H1 (cell line): ENCODE results near the gene ADGRV1. TPM values are rescaled to one million over a fixed set of nuclear protein-coding genes. Genes with fewer than 3 reads are reported as not detected.

ENCODE experiments used
- CTCF ChIA-PET: fragments of 300-600 bp; sonication (Branson Sonifier 250); formaldehyde crosslinking; loops from one replicate; lab custom pipeline; 2021; ENCODE audit not compliant: partially characterized antibody; lab: Charles Lee
- POLR2A ChIA-PET: fragments of 300-600 bp; sonication (Branson Sonifier 250); formaldehyde crosslinking; loops from one replicate; lab custom pipeline; 2021; ENCODE audit warnings: inconsistent platforms; ENCODE audit not compliant: partially characterized antibody; lab: Charles Lee
- DNase-seq, 2 experiments: peaks; one replicate each; pipeline versions ENCODE4 v3.0.0 to v3.0.0-alpha.2; 2010 to 2022; ENCODE audit warnings: low spot score in 2 of 2, low read depth in 1 of 2, mixed read lengths in 1 of 2
- FAIRE-seq: peaks from 2 replicates; lab custom pipeline; 2011; peaks lifted over from hg19 to GRCh38; lab: Jason Lieb, UNC
- H2AFZ ChIP-seq: 2 replicates; pipeline ENCODE4 v1.8.1; 2012; ENCODE audit warnings: low read length, inconsistent platforms
- H2AK5ac ChIP-seq: 2 replicates; pipeline ENCODE4 v1.6.1; 2013; ENCODE audit warnings: low read depth, low read length
- H2BK120ac ChIP-seq: replicated peaks from 2 replicates; pipeline ENCODE3; 2013; ENCODE audit warnings: low read depth, low read length, inconsistent platforms
- H2BK12ac ChIP-seq: 2 replicates; pipeline ENCODE4 v1.6.1; 2013; ENCODE audit warnings: low read depth, low read length
- H2BK15ac ChIP-seq: 2 replicates; pipeline ENCODE4 v1.6.1; 2013; ENCODE audit warnings: low read length
- H2BK20ac ChIP-seq: 2 replicates; pipeline ENCODE4 v1.6.1; 2013; ENCODE audit warnings: low read length
- H2BK5ac ChIP-seq: 2 replicates; pipeline ENCODE4 v1.6.1; 2013; ENCODE audit warnings: low read depth, low read length
- H3K14ac ChIP-seq: 2 replicates; pipeline ENCODE4 v1.6.1; 2013; ENCODE audit warnings: inconsistent platforms; ENCODE audit not compliant: insufficient read length
- H3K18ac ChIP-seq: 2 replicates; pipeline ENCODE4 v1.6.1; 2013; ENCODE audit warnings: low read length; ENCODE audit errors: extremely low read depth
- H3K23ac ChIP-seq: 2 replicates; pipeline ENCODE4 v1.6.1; 2013; ENCODE audit warnings: inconsistent platforms; ENCODE audit not compliant: insufficient read length
- H3K23me2 ChIP-seq: 2 replicates; pipeline ENCODE4 v1.6.1; 2013; ENCODE audit warnings: low read depth, low read length
- H3K27ac ChIP-seq: 2 replicates; pipeline ENCODE4 v1.6.1; 2011; ENCODE audit warnings: low read depth, low read length, inconsistent platforms
- H3K27me3 ChIP-seq, 4 experiments: replicated peaks in 1 of 4; 1 replicate in 1 of 4; 2 replicates in 3 of 4; pipeline versions ENCODE4 v1.6.1 to v1.8.1; 2011 to 2013; ENCODE audit warnings: low read length in 3 of 4, mild to moderate bottlenecking in 3 of 4, inconsistent platforms in 2 of 4, mixed read lengths in 2 of 4, moderate library complexity in 1 of 4; ENCODE audit not compliant: control insufficient read depth in 3 of 4, insufficient read depth in 3 of 4; ENCODE audit errors: extremely low read depth in 1 of 4
- H3K36me3 ChIP-seq, 4 experiments: 2 replicates each; pipeline versions ENCODE4 v1.6.1 to v1.8.1; 2011 to 2013; ENCODE audit warnings: mild to moderate bottlenecking in 4 of 4, low read length in 3 of 4, moderate library complexity in 2 of 4, control low read depth in 1 of 4, inconsistent platforms in 1 of 4; ENCODE audit not compliant: insufficient read depth in 4 of 4, control insufficient read depth in 2 of 4
- H3K4ac ChIP-seq: replicated peaks from 2 replicates; pipeline ENCODE3; 2013; ENCODE audit warnings: low read length, low read depth, mixed read lengths, inconsistent platforms; ENCODE audit not compliant: insufficient read length
- H3K4me1 ChIP-seq, 4 experiments: replicated peaks in 1 of 4; 1 replicate in 1 of 4; 2 replicates in 3 of 4; pipeline versions ENCODE4 v1.6.1 to v1.8.1; 2011 to 2013; ENCODE audit warnings: low read length in 3 of 4, inconsistent platforms in 2 of 4, mixed read lengths in 1 of 4; ENCODE audit not compliant: insufficient read depth in 4 of 4, control insufficient read depth in 3 of 4
- H3K4me2 ChIP-seq, 2 experiments: 2 replicates each; pipeline versions ENCODE4 v1.6.1 to v1.8.1; 2011 to 2013; ENCODE audit warnings: low read depth in 2 of 2, low read length in 2 of 2, control low read depth in 1 of 2, inconsistent platforms in 1 of 2, mild to moderate bottlenecking in 1 of 2; ENCODE audit not compliant: insufficient read depth in 1 of 2
- H3K4me3 ChIP-seq, 4 experiments: fragments of 200-600, 300-600 bp in 1 of 4; sonication (generic), shearing (Covaris generic), sonication (Bioruptor Twin) in 1 of 4; 2 replicates each; pipeline versions ENCODE4 v1.5.1 to v1.8.1; 2011 to 2016; ENCODE audit warnings: low read length in 4 of 4, low read depth in 3 of 4, control low read depth in 2 of 4, inconsistent platforms in 2 of 4, mild to moderate bottlenecking in 2 of 4, mixed read lengths in 1 of 4, moderate library complexity in 1 of 4; ENCODE audit not compliant: insufficient read depth in 2 of 4; ENCODE audit errors: extremely low read depth in 1 of 4
- H3K56ac ChIP-seq: replicated peaks from 2 replicates; pipeline ENCODE3; 2013; ENCODE audit warnings: low read depth, mild to moderate bottlenecking, mixed read lengths, low read length, inconsistent platforms; ENCODE audit not compliant: insufficient read length
- H3K79me1 ChIP-seq: 2 replicates; pipeline ENCODE4 v1.6.1; 2013; ENCODE audit warnings: low read depth, low read length, control low read depth
- H3K79me2 ChIP-seq, 2 experiments: 2 replicates each; pipeline versions ENCODE4 v1.6.1 to v1.8.1; 2012 to 2013; ENCODE audit warnings: low read length in 2 of 2, mild to moderate bottlenecking in 2 of 2, inconsistent platforms in 1 of 2; ENCODE audit not compliant: insufficient read depth in 2 of 2, control insufficient read depth in 1 of 2
- H3K9ac ChIP-seq, 4 experiments: replicated peaks in 1 of 4; 1 replicate in 1 of 4; 2 replicates in 3 of 4; pipeline versions ENCODE4 v1.6.1 to v1.8.1; 2011 to 2013; ENCODE audit warnings: low read depth in 3 of 4, low read length in 3 of 4, control low read depth in 2 of 4, mild to moderate bottlenecking in 2 of 4, moderate library complexity in 2 of 4, inconsistent platforms in 1 of 4; ENCODE audit errors: extremely low read depth in 1 of 4
- H3K9me3 ChIP-seq, 2 experiments: 2 replicates each; pipeline versions ENCODE4 v1.6.1 to v1.8.1; 2012 to 2013; ENCODE audit warnings: mild to moderate bottlenecking in 2 of 2, moderate library complexity in 2 of 2, control low read depth in 1 of 2, inconsistent platforms in 1 of 2, low read depth in 1 of 2, low read length in 1 of 2, mixed read lengths in 1 of 2; ENCODE audit not compliant: insufficient read depth in 2 of 2
- H4K20me1 ChIP-seq, 2 experiments: replicated peaks in 1 of 2; 2 replicates each; pipeline versions ENCODE3 to v1.8.1; 2011 to 2013; ENCODE audit warnings: inconsistent platforms in 2 of 2, low read length in 2 of 2, mild to moderate bottlenecking in 1 of 2; ENCODE audit not compliant: insufficient read depth in 2 of 2, control insufficient read depth in 1 of 2
- H4K5ac ChIP-seq: 2 replicates; pipeline ENCODE4 v1.6.1; 2013; ENCODE audit warnings: low read length, low read depth, mixed read lengths, inconsistent platforms; ENCODE audit not compliant: insufficient read length
- H4K8ac ChIP-seq: 2 replicates; pipeline ENCODE4 v1.8.0; 2013; ENCODE audit warnings: mild to moderate bottlenecking, moderate library complexity, low read length, inconsistent platforms; ENCODE audit not compliant: insufficient read depth; ENCODE audit errors: extremely low read depth
- H4K91ac ChIP-seq: replicated peaks from 2 replicates; pipeline ENCODE3; 2013; ENCODE audit warnings: low read length, mixed read lengths, inconsistent platforms; ENCODE audit not compliant: insufficient read length
- CEBPB ChIP-seq: IDR thresholded peaks from 2 replicates; pipeline ENCODE4 v1.6.1; 2012; ENCODE audit warnings: low read depth, low read length
- CHD2 ChIP-seq: IDR thresholded peaks from 2 replicates; pipeline ENCODE4 v1.6.1; 2012; ENCODE audit warnings: low read length, improper control_type of control experiment
- E2F6 ChIP-seq: IDR thresholded peaks from 2 replicates; pipeline ENCODE4 v1.6.1; 2012; ENCODE audit warnings: inconsistent platforms
- JUN ChIP-seq: IDR thresholded peaks from 2 replicates; pipeline ENCODE4 v1.6.1; 2011; ENCODE audit warnings: low read depth, mild to moderate bottlenecking, improper control_type of control experiment, low read length
- SP2 ChIP-seq: IDR thresholded peaks from 2 replicates; pipeline ENCODE4 v1.6.1; 2012; ENCODE audit warnings: mild to moderate bottlenecking, low read length, inconsistent platforms
- TBP ChIP-seq: IDR thresholded peaks from 2 replicates; pipeline ENCODE4 v1.6.1; 2011; ENCODE audit warnings: low read depth, low read length, improper control_type of control experiment
- WGBS, 2 experiments: shearing (Covaris generic) in 1 of 2; methylation state at CpG; one replicate each; pipeline versions ENCODE4 v1.1.6 to v1.1.7; 2013 to 2015; ENCODE audit warnings: low lambda C conversion rate in 2 of 2, mixed read lengths in 2 of 2, inconsistent platforms in 1 of 2, low coverage in 1 of 2, missing lambda C conversion rate in 1 of 2; ENCODE audit not compliant: insufficient replicate concordance in 2 of 2, insufficient coverage in 1 of 2, insufficient read length in 1 of 2; ENCODE audit errors: extremely low coverage in 1 of 2, missing lambda C conversion rate in 1 of 2; 5-methylcytosine and 5-hydroxymethylcytosine counted together
- polyA plus RNA-seq, 7 experiments: library from polyadenylated mRNA; depleted of rRNA in 3 of 7; stranded (reverse) in 5 of 7; unstranded in 2 of 7; fragments of >200 nt in 5 of 7; fragments of 200-250 nt in 2 of 7; gene quantifications; 1 replicate in 5 of 7; 2 replicates in 1 of 7; 4 replicates in 1 of 7; pipeline versions ENCODE4 v1.2.1 to v1.2.3, GENCODE V29; 2011 to 2013; ENCODE audit warnings: missing spikeins in 2 of 7, mixed read lengths in 2 of 7
- total RNA-seq: library from RNA; stranded (reverse); fragmentation: NEBNext Ultra II Directional; extraction: Animal tissue kit (Norgen Biotek cat#: 25700); gene quantifications from 2 replicates; pipeline ENCODE4 v1.2.1, GENCODE V29; 2021

Gene ADGRV1
- total and polyA plus RNA-seq, 2 of the 8 experiments (the other 6 are each of a cell fraction or from before 2014, with no cell fraction given), result 53.1 to 62.2 TPM

- Histone ChIP-seq H3K23ac (no peak overlapping the region), H3K27me3 (no peaks in the 10 kb centered on the region), H2BK5ac (no peak overlapping the region), H3K23me2 (no peaks in the 10 kb centered on the region), H2AK5ac (no peak overlapping the region), H3K14ac (no peak overlapping the region), H3K9me3 (peaks cover 3 to 5% of the 10 kb centered on the region in 2 experiments; a peak in 2 of 4 replicates), H3K79me2 (no peaks in the 10 kb centered on the region), H3K4me1 (no peaks in the 10 kb centered on the region), H3K4ac (no peak overlapping the region), H3K27ac (no peak overlapping the region), H3K4me2 (no peak overlapping the region), H4K8ac (no peak overlapping the region), H2BK20ac (no peak overlapping the region), H4K5ac (no peak overlapping the region), H2BK120ac (no peak overlapping the region), H3K36me3 (peaks cover 0 to 14% (median 2%) of the 10 kb centered on the region in 4 experiments; a peak in 3 of 8 replicates), H2BK15ac (no peak overlapping the region), H3K56ac (no peak overlapping the region), H2BK12ac (no peak overlapping the region), H2AFZ (no peak overlapping the region), H3K4me3 (no peak overlapping the region), H4K20me1 (no peaks in the 10 kb centered on the region), H4K91ac (no peak overlapping the region), H3K18ac (no peak overlapping the region), H3K79me1 (no peaks in the 10 kb centered on the region), H3K9ac (no peak overlapping the region)
- DNase-seq (no peak), FAIRE-seq (no peak)
- 95% methylated on average over 3 of the region's 3 CpGs; no CpG with 5 or more reads in 1 of the 2 experiments for WGBS, 2 experiments
- ChIA-PET CTCF (interaction anchor here (0.6 to 1.7 kb wide), 2 partner anchors 11 to 187 kb away, joined by 3 to 4 read pairs; no protein-coding TSS in a partner anchor), POLR2A (interaction anchor here (1.1 kb wide), 1 partner anchor 115 kb away, joined by 3 read pairs; no protein-coding TSS in a partner anchor)
- TF ChIP-seq E2F6, result no peak
- no peak for TF ChIP-seq CEBPB
- no peak for TF ChIP-seq JUN
- no peak for TF ChIP-seq TBP
- no peak for TF ChIP-seq SP2
- TF ChIP-seq CHD2, result no peak
These were observed 437.5 kb downstream of the ADGRV1 start for GRCh38 chr5:90996089-90996488.
